ENCODE measurements around the gene ADISSP.

DNA sequence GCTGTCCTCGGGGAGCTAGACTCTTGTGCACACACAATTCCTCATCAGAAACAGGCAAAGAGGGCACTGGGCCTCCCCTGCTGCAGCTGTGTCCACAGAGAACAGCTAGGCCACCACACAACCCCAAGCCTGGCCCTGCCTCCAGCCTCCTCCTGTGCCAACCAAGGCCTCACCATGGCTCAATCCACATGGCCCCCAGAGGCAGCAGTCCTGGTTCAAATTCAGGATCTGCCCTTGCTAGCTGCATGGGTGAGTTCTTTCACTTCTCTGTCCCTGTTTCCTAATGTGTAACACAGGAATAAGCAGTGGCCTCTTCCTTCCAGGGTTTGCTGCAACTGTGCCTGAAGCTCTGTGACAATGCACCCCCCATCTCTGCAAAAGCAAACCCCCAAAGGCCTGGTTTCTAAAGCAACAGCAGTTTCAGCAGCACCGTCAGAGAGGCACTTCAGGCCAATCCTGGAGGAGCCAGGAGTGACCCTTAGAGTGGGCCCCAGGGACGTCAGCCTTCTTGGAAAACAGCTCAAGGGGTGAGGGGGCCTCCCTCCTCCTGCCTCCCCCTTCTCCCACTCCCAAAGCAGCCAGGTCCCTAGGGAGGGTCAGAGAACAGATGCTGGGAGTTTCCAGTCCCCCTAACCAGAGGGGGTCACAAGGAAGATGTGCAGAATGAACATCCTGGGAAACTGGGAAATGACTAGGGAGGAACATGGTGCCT is 2.2 kb downstream of the ADISSP start:
- TF ChIP-seq, protein P1, sequence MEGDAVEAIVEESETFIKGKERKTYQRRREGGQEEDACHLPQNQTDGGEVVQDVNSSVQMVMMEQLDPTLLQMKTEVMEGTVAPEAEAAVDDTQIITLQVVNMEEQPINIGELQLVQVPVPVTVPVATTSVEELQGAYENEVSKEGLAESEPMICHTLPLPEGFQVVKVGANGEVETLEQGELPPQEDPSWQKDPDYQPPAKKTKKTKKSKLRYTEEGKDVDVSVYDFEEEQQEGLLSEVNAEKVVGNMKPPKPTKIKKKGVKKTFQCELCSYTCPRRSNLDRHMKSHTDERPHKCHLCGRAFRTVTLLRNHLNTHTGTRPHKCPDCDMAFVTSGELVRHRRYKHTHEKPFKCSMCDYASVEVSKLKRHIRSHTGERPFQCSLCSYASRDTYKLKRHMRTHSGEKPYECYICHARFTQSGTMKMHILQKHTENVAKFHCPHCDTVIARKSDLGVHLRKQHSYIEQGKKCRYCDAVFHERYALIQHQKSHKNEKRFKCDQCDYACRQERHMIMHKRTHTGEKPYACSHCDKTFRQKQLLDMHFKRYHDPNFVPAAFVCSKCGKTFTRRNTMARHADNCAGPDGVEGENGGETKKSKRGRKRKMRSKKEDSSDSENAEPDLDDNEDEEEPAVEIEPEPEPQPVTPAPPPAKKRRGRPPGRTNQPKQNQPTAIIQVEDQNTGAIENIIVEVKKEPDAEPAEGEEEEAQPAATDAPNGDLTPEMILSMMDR (conservative IDR thresholded peaks at IDR 0.05; ENCODE audit: low read depth, low read length), result no peak
- TF ChIP-seq EZH2 (IDR thresholded peaks at IDR 0.05; ENCODE audit: borderline replicate concordance, low read depth, low read length, poor library complexity, severe bottlenecking), result no peak
